GM18870 (cell line): ENCODE measurements around the gene TOX2.

Experiments
- ATAC-seq: cut with Tn5 transposase; IDR thresholded peaks from one replicate; pipeline ENCODE4 v1.9.1; 2021; ENCODE audit warnings: moderate library complexity; ENCODE audit not compliant: unreplicated experiment

TOX2 gene

DNA sequence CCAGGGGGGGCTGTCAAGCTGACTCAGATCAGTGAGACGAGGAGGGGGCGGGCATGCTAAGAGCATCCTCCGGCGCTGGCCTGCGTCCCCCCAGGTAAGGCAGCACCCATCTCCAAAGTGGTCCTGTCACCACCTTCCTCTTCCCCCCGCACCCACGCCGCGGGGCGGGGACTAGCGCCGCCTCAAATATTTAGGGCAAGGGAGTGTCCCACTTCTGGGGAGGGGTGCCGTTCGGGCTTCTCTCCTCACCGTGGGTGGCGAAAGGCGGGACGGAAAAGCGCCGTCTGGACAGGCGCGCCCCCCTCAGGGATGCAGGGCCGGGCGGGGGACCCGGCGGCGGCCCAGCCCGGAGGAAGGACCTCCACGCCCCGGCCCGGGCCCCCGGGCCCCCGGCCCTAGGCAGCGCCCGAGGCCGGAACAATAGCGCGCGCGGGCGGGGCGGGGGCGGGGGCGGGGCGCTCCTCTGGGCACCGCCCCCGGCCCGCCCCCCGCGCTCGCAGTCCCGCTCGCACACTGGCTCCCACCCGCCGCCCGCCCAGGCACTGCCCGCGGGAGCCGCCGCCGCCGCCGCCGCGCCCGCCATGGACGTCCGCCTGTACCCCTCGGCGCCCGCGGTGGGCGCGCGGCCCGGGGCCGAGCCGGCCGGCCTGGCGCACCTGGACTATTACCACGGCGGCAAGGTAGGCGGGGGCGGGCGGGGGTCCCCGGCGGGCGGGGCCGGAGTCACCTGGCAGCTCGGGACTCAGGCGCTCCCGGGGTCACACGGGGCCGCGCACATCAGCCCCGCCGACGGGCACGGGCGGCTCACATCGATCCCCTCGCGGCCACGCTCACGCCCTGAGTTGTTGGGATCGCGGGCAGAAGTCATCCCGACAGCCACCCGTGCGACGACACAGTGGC lies at the start of gene TOX2:
Gene TOX2 (plus strand): TSS at position 542 of the 900 bp plus-strand sequence. CDS start 40 bp downstream, at position 582.
- ATAC-seq, result no peak

DNA sequence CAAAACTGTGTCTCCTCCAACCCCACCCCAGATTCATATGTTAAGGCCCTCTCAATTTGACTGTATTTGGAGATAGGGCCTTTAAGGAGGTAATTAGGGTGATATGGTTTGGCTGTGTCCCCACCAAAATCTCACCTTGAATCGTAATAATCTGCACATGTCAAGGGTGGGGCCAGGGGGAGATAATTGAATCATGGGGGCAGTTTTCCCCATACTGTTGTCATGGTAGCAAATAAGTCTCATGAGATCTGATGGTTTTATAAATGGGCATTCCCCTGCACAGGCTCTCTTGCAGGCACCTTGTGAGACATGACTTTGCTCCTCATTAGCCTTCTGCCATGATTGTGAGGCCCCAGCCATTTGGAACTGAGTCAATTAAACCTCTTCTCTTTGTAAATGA lies 46.6 kb upstream of the TOX2 start:
- no peak for ATAC-seq

- ATAC-seq, result no peak
Measured at GRCh38 chr20:43870484-43870883, 44.2 kb upstream of the TOX2 start.

DNA sequence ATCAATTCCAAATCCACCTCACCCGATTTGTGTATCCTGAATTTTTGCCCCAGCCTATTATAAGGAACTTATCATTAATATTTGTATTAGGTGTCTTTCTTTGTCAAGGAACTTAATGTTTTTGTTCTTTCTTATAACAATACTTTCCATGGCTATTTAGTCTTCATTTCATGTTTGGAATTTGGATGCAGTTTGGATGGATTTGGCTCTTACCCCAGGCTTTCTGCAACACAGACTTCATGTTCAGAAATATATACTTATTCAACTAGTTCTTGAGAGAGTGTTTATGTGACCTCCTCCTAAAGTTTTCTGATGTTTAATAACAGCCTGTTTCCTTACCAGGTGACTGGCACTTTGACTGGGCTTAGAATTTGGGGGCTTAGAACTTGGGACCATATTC lies 35.9 kb upstream of the TOX2 start:
- no peak for ATAC-seq

- ATAC-seq, result no peak
Measured at GRCh38 chr20:43893930-43894329, 20.7 kb upstream of the TOX2 start.

DNA sequence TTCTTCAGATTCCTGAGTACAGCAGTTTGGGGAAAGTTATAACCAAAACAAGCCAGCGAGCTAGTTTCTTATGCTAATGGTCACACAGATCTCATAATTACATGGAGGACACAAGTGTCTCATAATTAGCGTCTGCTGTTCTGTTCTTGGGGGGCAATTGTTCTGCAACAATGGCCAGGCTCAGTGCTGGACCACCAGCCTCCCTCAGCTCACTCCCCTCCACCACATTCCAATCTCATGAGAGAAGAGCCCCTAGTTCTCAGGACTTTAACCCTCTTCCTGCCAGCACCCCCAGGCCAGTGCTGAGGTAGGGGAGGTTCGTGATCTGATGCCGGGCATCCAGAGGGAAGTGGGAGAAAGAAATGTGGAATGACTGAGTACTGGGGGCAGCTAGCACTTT lies 20.2 kb upstream of the TOX2 start:
- no peak for ATAC-seq

DNA sequence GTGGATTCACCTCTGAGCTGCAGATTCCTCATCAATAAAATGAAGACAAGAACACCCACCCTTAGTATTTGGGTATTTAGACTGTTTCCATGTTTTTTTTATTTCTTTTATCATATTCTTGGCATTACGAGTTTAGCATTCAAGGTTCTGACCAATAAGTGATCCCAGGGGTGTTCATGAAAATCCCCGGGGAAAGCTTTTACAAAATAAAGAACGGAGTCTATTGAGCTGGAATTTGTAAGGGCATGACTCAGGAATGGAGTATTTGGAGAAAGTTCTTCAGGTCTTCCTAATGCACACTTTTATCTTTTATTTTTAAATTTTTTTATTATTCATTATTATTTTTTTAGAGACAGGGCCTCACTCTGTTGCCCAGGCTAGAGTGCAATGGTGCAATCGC lies 19.4 kb upstream of the TOX2 start:
- no peak for ATAC-seq

DNA sequence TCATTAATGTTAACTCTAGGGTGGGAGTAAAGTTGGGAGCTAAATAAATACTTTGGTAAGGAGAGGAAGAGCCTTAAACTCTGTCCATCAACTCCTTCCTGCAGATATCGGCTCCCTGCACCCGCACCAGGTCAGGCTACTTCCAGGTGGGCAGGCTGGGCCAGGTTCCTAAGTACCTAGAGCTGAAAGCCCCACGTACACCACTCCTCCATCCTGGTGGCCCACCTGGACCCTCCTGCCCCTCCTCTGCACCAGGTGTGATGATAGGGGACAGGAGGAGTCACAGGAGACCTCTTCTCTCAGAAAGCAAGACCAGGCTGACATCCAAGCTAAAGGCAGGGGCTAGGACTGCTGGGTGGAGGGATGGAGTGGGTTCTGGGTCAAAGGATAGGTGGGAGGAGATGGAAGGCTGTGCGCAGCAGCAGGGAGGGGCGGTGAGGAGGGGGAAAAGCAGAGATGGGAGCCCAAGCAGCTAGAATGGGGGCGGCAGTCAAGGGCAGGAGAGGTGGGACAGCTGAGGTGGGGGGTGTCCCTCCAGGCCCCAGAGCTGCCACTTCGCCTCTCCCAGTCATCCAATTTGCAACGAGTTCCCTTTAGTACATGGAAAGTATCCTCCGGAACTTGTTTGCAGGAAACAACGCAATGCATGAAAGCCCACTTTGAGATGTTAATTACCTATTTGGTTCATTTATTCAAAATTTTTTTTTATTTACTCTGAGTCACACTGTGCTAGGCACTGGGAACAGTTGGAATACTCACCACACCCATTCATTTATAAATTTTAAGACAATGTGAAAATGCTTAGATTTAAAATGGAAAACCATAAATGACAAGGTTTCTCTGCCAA lies 15.2 kb upstream of the TOX2 start:
- ATAC-seq, result no peak

DNA sequence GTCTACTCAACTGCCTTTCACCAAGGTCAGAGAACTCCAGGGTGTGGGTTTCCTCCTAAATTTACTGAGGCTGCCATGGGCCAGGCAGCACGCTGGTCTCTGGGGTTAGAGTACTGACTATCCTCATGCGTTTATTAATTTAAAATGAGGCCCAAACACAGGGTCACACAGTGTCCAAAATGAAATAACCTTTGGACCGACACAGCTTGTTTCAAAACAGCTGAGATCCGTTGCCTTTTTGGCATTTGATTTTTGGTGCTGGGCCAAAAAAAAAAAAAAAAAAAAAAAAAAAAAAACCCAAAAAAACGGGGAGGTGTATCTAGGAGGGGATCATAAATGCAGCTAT lies 14.6 kb upstream of the TOX2 start:
- no peak for ATAC-seq

GRCh38 chr20:43900496-43900895 lies 14.2 kb upstream of the TOX2 start:
- no peak for ATAC-seq

GRCh38 chr20:43901296-43901695 lies 13.4 kb upstream of the TOX2 start:
- no peak for ATAC-seq

- no peak for ATAC-seq
Measured at GRCh38 chr20:43903953-43904826, 10.5 kb upstream of the TOX2 start.

- ATAC-seq, result no peak
Measured at GRCh38 chr20:43904827-43905177, 9.8 kb upstream of the TOX2 start.

GRCh38 chr20:43906505-43907034 lies 8.1 kb upstream of the TOX2 start:
- ATAC-seq, result no peak

GRCh38 chr20:43909211-43909610 lies 5.4 kb upstream of the TOX2 start:
- no peak for ATAC-seq

DNA sequence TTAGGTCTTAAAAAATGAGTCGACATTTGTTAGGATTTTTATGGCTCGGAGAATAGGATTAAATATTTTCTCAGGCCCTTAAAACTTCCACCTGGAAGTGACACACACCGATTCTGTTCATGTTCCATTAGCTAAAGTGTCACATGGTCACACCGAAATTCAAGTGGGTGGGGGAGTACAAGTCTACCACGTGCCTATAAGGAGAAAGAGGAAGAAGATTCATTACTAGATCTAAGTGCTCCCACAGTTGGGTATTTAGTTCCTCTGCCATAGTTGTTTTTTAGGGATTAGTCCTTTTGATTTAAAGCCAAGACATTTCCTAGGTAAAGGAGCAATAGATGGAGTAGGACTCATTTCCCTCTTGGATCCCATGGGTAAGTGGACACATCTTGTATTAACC lies 4.9 kb upstream of the TOX2 start:
- ATAC-seq, result no peak

GRCh38 chr20:43910564-43910963 lies 4.1 kb upstream of the TOX2 start:
- no peak for ATAC-seq

GRCh38 chr20:43911066-43911465 lies 3.6 kb upstream of the TOX2 start:
- no peak for ATAC-seq

- ATAC-seq, result no peak
Measured at GRCh38 chr20:43913291-43914025, 1.2 kb upstream of the TOX2 start.
